HepG2 (cell line): Measurements from ENCODE around the gene SRC. TPM values are rescaled to one million over a fixed set of nuclear protein-coding genes. Genes with fewer than 3 reads are reported as not detected.

Experiments
- CEBPB ChIP-seq: IDR thresholded peaks from 2 replicates; pipeline ENCODE4 v1.6.1; 2011; ENCODE audit warnings: low read depth, low read length, improper control_type of control experiment, borderline replicate concordance
- FLYWCH1 ChIP-seq: sonication (generic); formaldehyde crosslinking; IDR thresholded peaks from 2 replicates; pipeline ENCODE4 v1.8.1; 2023; ENCODE audit warnings: mild to moderate bottlenecking, missing genetic modification reagents
- ISL2 ChIP-seq: sonication (generic); formaldehyde crosslinking; IDR thresholded peaks from 2 replicates; pipeline ENCODE4 v1.5.0; 2020; ENCODE audit warnings: missing genetic modification reagents
- RBFOX2 ChIP-seq: fragments of 200-400 bp; formaldehyde crosslinking; IDR thresholded peaks from 2 replicates; pipeline ENCODE4 v1.6.1; 2017; ENCODE audit warnings: low read depth, mild to moderate bottlenecking, low read length
- TCF7L2 ChIP-seq: IDR thresholded peaks from 2 replicates; pipeline ENCODE4 v1.6.1; 2011; ENCODE audit warnings: mild to moderate bottlenecking, low read depth, low read length, moderate library complexity
- TSC22D2 ChIP-seq: sonication (generic); formaldehyde crosslinking; IDR thresholded peaks from 2 replicates; pipeline ENCODE4 v1.5.1; 2020; ENCODE audit warnings: missing genetic modification reagents, mild to moderate bottlenecking, borderline replicate concordance
- ZNF318 ChIP-seq: sonication (generic); formaldehyde crosslinking; IDR thresholded peaks from 2 replicates; pipeline ENCODE4 v1.4.0; 2020; ENCODE audit warnings: mild to moderate bottlenecking, missing genetic modification reagents
- ZNF75D ChIP-seq: sonication (generic); formaldehyde crosslinking; IDR thresholded peaks from 2 replicates; pipeline ENCODE4 v1.8.1; 2023; ENCODE audit warnings: missing genetic modification reagents, mild to moderate bottlenecking, borderline replicate concordance
- polyA plus RNA-seq, 8 experiments: library from polyadenylated mRNA; depleted of rRNA in 3 of 8; stranded (reverse) in 7 of 8; unstranded in 1 of 8; fragments of >200 nt; fragmentation: Illumina TruSeq in 4 of 8; extraction: Trizol in 4 of 8; gene quantifications; 2 replicates each; pipeline versions ENCODE4 v1.2.1 to v1.2.3, GENCODE V29; 2011 to 2016; ENCODE audit warnings: low read depth in 4 of 8, missing spikeins in 1 of 8, mixed read lengths in 1 of 8; ENCODE audit not compliant: insufficient read depth in 1 of 8
- total RNA-seq, 5 experiments: library from RNA; depleted of rRNA; stranded (reverse); fragments of >200 nt; fragmentation: Illumina TruSeq; extraction: Trizol; gene quantifications; 2 replicates each; pipeline ENCODE4 v1.2.3, GENCODE V29; 2016; ENCODE audit warnings: low read depth in 1 of 5
- TF ChIP-seq, protein P1 (sequence below): sonication (generic); formaldehyde crosslinking; IDR thresholded peaks from 2 replicates; pipeline ENCODE4 v1.4.0; 2020; ENCODE audit warnings: missing genetic modification reagents, borderline replicate concordance
- TF ChIP-seq, protein P2 (sequence below): sonication (generic); formaldehyde crosslinking; IDR thresholded peaks from 2 replicates; pipeline ENCODE4 v1.5.1; 2020; ENCODE audit warnings: missing genetic modification reagents, mild to moderate bottlenecking, borderline replicate concordance

The SRC gene
- total and polyA plus RNA-seq, 2 of the 13 experiments (the other 11 are each of a cell fraction or from before 2014, with no cell fraction given), result 54.7 to 192 TPM

DNA sequence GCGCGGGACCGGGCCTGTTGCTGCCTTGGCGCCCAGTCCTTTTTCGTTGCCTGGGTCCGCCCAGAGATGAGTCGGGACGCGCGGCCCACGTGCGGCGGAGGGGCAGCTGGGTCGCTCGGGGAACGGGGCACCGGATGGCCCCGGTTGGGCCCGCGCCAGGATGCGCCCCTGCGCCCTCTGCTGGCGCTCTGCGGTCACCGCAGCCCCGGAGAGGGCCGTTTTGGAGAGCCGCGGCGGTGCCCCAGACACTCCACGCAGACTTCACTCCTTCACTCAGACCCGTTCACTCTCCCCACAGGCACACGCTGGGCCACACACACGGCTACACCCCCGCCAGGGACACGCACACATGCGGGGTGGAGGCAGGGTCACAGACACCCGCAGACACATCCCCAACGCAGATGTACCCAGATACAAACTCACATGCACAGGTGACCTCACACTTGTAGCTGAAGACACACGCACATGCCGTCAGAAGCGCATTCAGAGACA lies 38.8 kb downstream of the SRC start (continued):
- TF ChIP-seq RBFOX2 (0 out of 2 replicates have a peak, but pooled peaks have one; percentile 24), TSC22D2 (CRISPR knock-in tag) (no peak), ZNF318 (CRISPR knock-in tag) (no peak), FLYWCH1 (CRISPR knock-in tag) (no peak), ISL2 (CRISPR knock-in tag) (peak; percentile 38; the same call in 1 of the 2 replicates), CEBPB (no peak), ZNF75D (CRISPR knock-in tag) (no peak), TCF7L2 (no peak)
- TF ChIP-seq, protein P1, sequence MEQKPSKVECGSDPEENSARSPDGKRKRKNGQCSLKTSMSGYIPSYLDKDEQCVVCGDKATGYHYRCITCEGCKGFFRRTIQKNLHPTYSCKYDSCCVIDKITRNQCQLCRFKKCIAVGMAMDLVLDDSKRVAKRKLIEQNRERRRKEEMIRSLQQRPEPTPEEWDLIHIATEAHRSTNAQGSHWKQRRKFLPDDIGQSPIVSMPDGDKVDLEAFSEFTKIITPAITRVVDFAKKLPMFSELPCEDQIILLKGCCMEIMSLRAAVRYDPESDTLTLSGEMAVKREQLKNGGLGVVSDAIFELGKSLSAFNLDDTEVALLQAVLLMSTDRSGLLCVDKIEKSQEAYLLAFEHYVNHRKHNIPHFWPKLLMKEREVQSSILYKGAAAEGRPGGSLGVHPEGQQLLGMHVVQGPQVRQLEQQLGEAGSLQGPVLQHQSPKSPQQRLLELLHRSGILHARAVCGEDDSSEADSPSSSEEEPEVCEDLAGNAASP (CRISPR knock-in tag), result peak; percentile 45; the same call in 1 of the 2 replicates
- TF ChIP-seq, protein P2, sequence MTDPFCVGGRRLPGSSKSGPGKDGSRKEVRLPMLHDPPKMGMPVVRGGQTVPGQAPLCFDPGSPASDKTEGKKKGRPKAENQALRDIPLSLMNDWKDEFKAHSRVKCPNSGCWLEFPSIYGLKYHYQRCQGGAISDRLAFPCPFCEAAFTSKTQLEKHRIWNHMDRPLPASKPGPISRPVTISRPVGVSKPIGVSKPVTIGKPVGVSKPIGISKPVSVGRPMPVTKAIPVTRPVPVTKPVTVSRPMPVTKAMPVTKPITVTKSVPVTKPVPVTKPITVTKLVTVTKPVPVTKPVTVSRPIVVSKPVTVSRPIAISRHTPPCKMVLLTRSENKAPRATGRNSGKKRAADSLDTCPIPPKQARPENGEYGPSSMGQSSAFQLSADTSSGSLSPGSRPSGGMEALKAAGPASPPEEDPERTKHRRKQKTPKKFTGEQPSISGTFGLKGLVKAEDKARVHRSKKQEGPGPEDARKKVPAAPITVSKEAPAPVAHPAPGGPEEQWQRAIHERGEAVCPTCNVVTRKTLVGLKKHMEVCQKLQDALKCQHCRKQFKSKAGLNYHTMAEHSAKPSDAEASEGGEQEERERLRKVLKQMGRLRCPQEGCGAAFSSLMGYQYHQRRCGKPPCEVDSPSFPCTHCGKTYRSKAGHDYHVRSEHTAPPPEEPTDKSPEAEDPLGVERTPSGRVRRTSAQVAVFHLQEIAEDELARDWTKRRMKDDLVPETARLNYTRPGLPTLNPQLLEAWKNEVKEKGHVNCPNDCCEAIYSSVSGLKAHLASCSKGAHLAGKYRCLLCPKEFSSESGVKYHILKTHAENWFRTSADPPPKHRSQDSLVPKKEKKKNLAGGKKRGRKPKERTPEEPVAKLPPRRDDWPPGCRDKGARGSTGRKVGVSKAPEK (CRISPR knock-in tag), result no peak
